ENCODE results near the gene BACH2.
"Not testable (repeated sequence)": the region's sequence is repeated elsewhere in the genome, so short reads cannot be mapped to it uniquely, and the experiment has no call there.

The BACH2 gene

GRCh38 chr6:89985751-89986493 is 310.7 kb downstream of the BACH2 start:
- DNase-seq: no peak

DNA sequence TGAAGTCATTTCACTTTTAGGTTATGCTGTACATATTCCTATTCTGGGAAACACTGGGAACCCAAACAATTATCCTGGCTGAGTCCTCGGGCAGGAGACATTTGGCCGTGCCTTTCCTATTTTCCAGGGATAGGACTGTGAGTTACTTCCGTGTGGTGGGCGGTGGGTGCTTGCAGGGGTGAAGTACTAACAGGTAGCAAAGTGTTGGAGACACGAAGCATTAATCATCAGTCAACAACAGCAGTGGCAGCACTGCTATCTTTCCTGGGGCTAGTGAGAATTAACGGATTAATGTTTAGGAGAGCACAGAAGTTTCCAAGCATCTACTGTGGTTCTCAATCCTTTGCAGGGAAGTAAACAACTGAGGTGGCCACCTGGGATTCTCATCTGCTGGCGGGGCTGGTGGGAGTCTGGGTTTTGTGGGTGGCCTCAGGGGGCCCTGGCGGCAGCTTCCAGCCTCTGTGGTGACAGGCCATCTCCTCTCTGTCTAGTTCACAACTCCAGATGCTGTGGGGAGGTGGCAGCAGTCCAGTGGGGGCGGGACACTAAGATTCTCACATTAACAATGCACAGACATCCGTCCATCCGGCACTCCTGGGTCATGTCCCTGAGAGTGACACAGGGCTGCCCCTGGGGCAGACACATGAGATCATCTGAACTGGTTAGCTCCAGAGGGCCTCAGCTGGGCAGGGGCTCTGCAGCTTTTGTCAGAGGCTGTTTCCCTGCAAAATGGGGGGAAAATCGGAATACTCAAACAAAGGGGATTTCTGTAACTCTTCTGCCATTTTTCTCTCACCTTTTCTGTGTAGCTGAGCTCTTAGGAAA is 311.5 kb downstream of the BACH2 start:
- no peak for DNase-seq

- DNase-seq: no peak
Measured at GRCh38 chr6:89980353-89980752, 316.3 kb downstream of the BACH2 start.

DNA sequence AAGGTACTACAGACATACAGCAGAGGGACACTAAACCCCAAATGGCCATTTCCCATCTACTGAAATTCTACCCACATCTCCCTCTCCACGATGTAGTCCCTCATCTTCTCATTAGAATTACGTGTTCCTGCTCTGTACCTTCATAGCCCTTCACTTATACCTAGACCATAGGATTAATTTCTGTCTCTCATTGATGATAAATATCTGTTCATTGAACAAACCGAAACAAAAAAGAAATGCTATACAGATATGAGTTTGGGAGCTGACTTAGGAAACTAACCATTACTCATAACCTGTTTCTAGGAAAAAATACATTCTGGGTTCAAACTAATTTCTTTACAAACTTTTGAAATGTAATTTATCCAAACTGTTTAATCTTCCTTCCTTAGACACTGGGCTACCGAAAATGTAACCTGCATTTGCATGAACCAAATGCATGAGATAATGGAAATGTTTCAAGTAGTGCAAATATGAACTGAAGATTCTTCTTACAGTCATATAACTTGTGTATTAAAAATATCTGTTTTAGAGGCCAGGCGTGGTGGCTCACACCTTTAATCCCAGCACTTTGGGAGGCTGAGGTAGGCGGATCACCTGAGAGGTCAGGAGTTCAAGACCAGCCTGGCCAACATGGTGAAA is 317.0 kb downstream of the BACH2 start:
- no peak for DNase-seq

GRCh38 chr6:89978749-89979145 is 317.9 kb downstream of the BACH2 start:
- no peak for DNase-seq

- DNase-seq: no peak
Measured at GRCh38 chr6:89977808-89978748, 318.6 kb downstream of the BACH2 start.

GRCh38 chr6:89976694-89977020 is 320.0 kb downstream of the BACH2 start:
- DNase-seq: no peak

DNA sequence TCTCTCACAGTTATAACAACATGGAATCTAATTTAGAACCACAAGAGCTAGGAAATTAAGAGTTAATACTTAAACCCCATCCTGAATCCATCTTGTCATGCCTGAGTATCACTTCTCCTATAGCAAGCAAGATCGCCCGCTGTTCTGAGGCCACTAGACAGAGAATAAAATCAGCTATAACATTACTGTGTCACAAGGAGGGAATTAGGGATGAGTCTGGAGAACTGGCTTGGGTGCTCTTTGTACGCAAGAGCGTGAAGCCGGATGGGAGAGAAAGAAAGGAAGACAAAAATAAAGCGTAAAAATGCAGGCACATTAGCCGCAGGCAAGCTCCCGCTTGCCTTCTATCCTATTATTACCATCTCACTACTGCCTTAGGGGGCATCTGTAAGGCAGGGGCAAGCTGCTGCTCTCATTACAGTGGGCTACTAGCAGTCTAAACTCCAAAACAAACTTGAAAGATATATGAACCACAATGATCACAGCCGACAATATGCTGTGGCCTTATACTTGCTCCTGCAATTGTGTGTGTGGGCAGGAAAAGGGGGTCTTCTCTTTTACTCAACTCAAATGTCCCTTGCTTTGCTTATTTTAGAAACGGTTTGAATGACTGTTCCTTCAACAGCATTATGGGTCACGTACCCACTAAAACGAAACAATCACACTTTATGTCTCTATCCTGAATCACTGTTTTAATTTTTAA is 320.5 kb downstream of the BACH2 start:
- DNase-seq: no peak

GRCh38 chr6:89975366-89975765 is 321.3 kb downstream of the BACH2 start:
- no peak for DNase-seq

- DNase-seq: no peak
Measured at GRCh38 chr6:89974834-89975233, 321.8 kb downstream of the BACH2 start.

DNA sequence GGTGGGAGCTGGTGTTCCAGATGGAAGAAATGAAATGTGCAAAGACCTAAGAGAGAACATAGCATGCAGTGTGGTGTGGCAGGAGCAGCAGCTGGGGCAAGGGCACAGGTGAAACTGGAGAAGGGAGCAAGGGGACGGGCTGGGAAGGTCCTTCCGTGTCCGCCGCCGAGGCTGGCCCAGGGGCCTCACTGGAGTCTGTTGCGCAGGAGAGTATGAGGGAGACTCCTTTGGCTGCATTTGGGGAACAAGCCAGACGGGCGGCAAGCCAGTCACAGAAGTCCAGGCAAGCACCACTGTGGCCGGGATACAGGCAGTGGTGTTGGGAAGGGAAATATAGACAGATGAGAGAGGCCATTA is 324.6 kb downstream of the BACH2 start:
- no peak for DNase-seq

DNA sequence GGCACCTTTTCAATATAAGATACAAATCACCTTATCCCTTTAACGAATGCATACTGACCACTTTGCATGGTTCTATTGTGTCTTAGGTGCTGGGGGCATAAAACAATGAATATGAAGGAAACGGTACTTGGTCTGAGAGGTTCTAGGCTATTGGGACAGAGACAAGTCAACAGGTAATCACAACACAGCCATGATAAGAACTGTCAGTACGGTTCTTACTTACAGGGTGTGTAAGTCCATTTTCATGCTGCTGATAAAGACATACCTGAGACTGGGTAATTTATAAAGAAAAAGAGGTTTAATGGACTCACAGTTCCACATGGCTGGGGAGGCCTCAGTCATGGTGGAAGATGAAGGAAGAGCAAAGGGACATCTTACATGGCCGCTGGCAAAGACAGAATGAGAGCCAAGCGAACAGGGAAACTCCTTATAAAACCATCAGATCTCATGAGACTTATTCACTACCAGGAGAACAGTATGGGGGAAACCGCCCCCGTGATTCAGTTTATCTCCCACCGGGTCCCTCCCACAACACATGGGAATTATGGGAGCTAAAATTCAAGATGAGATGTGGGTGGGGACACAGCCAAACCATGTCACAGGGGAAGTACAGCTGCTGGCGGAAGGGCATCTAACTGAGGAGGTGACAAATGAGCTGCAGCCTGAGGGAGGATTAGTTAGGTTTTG is 325.2 kb downstream of the BACH2 start:
- DNase-seq: not testable (repeated sequence)

GRCh38 chr6:89970609-89971337 is 325.9 kb downstream of the BACH2 start:
- DNase-seq: no peak

GRCh38 chr6:89970072-89970471 is 326.6 kb downstream of the BACH2 start:
- no peak for DNase-seq

DNA sequence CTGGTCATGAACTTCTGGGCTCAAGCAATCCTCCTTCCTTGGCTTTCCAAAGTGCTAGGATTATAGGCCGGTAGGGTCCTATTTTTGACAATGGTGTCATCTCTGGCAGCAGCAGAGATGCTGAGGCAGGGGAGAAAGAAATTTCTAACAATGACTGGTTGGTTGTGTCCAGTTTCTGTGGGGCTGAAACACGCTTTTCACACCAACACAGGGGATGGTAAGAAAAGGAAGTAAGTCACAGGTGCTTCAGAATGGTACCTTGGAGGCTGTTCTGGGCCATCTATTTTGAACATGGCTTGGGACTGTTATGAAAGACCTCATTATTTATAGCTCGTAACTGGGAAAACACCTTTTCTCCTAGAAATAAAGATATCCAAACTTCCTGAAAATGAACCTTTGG is 329.7 kb downstream of the BACH2 start:
- no peak for DNase-seq

GRCh38 chr6:89966228-89966544 is 330.5 kb downstream of the BACH2 start:
- DNase-seq: no peak

GRCh38 chr6:89965441-89966227 is 331.0 kb downstream of the BACH2 start:
- DNase-seq: no peak

DNA sequence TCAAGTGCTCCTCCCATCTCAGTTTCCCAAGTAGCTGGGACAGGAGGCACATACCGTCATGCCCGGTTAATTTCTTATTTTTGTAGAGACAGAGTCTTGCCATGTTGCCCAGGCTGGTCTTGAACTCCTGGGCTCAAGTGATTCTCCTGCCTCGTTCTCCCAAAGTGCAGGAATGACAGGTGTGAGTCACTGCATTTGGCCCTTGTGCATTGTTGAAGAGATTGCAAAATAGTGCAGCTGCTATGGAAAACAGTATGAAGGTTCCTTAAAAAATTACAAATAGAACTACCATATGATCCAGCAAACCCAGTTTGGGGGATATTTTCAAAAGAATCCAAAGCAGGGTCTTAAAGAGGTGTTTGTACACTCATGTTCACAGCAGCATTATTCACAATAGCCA is 333.3 kb downstream of the BACH2 start:
- DNase-seq: no peak

DNA sequence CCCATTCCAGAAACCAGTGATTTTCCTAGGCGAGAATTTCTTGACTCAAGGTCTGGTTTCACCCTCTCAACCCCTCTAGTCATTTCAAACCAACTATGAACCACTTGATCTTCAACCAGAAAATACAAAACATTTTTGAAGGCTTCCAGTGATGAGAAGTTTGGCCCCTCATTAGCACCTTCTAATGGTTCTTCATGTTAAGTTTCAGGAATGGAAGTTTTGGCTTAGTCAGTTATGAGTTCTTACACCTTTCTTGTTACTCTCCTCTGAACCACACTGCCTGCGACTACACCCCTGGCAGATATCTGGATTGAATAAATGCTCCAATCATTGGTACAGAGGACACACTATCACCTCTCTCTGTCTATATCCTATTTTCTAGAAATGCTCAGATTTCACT is 335.2 kb downstream of the BACH2 start:
- DNase-seq: no peak

DNA sequence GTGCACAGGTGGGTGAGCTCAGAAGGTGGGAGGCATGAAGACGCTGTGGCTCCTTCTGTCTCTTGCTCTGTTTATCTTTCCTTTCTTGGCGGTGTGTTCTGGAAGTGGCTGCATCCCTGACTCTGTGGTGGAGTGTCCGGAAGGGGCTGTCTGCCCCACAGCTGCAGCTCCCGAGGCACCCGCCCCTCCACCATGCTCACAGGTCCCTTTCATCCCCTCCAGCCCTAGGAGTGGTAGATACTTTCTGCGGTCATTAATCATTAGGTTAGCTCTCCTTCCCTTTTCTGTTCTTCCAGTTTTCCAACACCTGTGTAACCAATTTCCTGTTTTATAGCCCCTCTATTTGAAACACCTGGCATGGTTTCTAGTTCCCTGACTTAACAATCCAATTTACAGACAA is 336.8 kb downstream of the BACH2 start:
- no peak for DNase-seq
